Activated naive CD8-positive, alpha-beta T cell treated with anti-CD3 and anti-CD28 coated beads, Interleukin-2, amount 10 ng/mL, durations not matched to agents 7 days and 5 days (primary cell): ENCODE measurements around the gene TCF19. TPM values are rescaled to one million over a fixed set of nuclear protein-coding genes. Genes with fewer than 3 reads are reported as not detected.
A peak's percentile ranks its signal among the peaks of the same experiment; 100 is the strongest.
"Not testable (repeated sequence)": the region's sequence is repeated elsewhere in the genome, so short reads cannot be mapped to it uniquely, and the experiment has no call there.

Source experiments
- ATAC-seq: fragments of 150-1000 bp; cut with Tn5 transposase; one replicate; pipeline ENCODE4 v1.10.0; 2021; ENCODE audit warnings: low read depth, moderate library complexity
- POLR2A ChIA-PET: fragments of 350-600 bp; sonication (Branson Sonifier 250); formaldehyde crosslinking; loops from one replicate; lab custom pipeline; 2021; ENCODE audit warnings: antibody characterized with exemption; lab: Charles Lee
- DNase-seq: peaks from one replicate; pipeline ENCODE4 v3.0.0; 2021
- H3K27ac Mint-ChIP-seq: one replicate; pipeline ENCODE4 v1.8.0; 2022; ENCODE audit warnings: mild to moderate bottlenecking, mixed read lengths
- H3K27me3 Mint-ChIP-seq: one replicate; pipeline ENCODE4 v1.8.0; 2022; ENCODE audit warnings: mild to moderate bottlenecking, moderate library complexity, mixed read lengths
- H3K36me3 Mint-ChIP-seq: one replicate; pipeline ENCODE4 v1.8.0; 2021; ENCODE audit warnings: mild to moderate bottlenecking, mixed read lengths
- H3K4me1 Mint-ChIP-seq: one replicate; pipeline ENCODE4 v1.8.0; 2021; ENCODE audit warnings: mixed read lengths
- H3K4me3 Mint-ChIP-seq: one replicate; pipeline ENCODE4 v1.8.0; 2022; ENCODE audit warnings: mild to moderate bottlenecking, moderate library complexity, mixed read lengths
- H3K9me3 Mint-ChIP-seq: one replicate; pipeline ENCODE4 v1.8.0; 2021; ENCODE audit warnings: mixed read lengths
- total RNA-seq, 2 experiments: library from RNA; stranded (reverse); gene quantifications; one replicate each; pipeline ENCODE4 v1.2.3, GENCODE V29; 2021

The TCF19 gene
- total RNA-seq, 2 experiments from 2014 or later: 81.0 to 83.3 TPM

DNA sequence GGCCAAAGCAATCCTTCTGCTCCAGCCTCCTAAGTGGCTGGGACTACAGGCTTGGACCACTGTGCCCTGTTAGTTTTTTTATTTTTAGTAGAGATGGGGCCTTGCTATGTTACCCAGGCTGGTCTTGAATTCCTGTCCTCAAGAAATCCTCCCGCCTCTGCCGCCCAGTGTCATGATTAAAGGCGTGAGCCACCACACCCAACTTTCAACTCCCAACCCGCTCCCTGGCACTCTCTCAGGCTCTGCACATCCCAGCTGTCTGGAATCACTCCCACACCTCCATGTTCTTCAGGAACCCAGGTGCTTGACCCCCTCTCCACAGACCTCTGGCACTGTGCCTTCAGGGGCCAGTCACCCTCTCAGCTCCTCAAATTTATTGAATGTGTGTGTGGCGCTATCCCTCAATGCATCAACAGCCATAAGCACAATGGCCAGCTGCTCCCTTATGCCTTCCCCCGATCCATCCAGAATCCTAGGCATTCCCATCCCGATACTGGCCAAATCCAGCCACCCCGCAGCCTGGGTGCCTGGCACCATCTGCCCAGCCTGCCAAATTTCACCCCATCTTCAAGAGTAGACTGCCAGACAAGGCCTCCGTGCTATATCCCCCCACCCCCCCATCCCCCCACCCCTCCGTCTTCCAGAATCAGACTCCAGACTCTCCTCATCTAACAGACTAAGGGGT is 12.7 kb downstream of the TCF19 start:
- H3K36me3 Mint-ChIP-seq: no peaks in the 10 kb centered on the region
- H3K9me3 Mint-ChIP-seq: no peaks in the 10 kb centered on the region
- no peak overlapping the region for H3K4me3 Mint-ChIP-seq
- DNase-seq (no peak), ATAC-seq (no peak)
- no peak overlapping the region for H3K27ac Mint-ChIP-seq
- no peaks in the 10 kb centered on the region for H3K27me3 Mint-ChIP-seq
- peaks cover 5% of the 10 kb centered on the region for H3K4me1 Mint-ChIP-seq
- POLR2A ChIA-PET: no interaction called here

DNA sequence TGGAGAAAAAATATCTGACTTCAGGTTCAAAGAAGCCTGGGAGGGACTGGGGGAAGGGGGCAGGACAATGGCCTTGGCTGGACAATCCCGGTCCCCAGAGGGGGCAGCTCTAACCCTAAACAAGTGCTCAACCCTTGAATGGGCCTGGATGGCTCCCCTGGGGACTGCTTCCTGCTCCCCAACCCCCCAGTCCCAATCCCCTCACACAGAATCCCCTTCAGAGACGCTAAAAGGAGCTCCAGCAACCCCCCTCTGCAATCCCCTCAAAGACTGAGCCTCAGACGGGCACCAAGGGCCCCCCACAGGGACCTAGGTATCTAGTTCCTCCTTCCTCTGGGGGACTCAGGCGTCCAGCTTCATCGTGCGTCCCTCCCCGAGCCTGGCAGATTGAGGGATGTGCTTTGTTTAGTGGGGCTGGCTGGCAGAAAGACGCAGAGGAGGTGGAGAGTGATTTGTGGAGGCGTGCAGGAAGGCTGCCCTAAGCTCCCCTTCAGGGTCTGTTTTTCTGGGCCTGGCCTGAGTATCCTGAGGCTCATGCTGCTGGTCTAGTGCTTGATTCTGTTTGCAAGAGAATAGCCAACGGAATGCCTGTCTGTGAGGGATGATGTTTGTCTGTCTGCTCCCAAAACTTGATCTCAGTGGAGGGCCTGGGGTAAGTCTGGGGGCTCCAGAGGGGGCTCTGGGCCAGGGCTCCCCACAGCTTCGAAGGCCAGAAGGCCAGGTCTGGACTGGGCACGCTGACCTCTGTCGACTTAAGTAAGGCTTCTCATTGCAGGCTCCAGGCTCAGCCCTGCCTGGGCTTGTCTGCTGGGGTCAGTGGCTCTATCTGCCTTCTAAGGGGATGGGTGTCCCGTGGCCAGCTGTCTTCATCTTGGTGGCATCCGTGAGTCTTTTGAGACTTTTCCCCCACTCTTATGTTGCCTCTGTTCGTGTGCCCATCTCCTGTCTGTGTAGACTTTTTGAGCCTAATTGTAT is 13.8 kb downstream of the TCF19 start:
- Mint-ChIP-seq H3K36me3 (no peaks in the 10 kb centered on the region), H3K27ac (no peak overlapping the region), H3K27me3 (no peaks in the 10 kb centered on the region), H3K9me3 (no peaks in the 10 kb centered on the region), H3K4me1 (peaks cover 5% of the 10 kb centered on the region), H3K4me3 (no peak overlapping the region)
- DNase-seq: no peak
- POLR2A ChIA-PET: no interaction called here
- no peak for ATAC-seq

DNA sequence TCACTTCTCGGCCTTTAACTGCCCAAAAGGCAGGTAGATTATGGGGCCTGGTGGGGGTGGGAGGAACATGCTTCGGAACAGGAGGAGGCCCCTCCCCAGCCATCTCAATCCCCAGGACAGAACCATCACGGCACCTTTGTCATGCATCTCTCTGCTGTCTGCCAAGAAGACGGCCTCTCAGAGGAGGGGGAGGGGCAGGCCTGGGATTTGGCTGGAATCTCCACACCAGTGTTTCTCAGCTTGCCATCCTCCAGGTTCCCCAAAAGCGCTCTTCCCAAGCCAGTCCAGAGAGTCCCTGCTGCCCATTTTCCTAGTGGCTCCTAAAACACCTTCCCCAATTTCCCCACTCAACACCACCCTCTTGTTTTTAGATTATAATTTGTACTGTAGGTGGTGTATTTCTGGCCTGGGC is 14.6 kb downstream of the TCF19 start:
- Mint-ChIP-seq H3K4me3 (no peak overlapping the region), H3K27me3 (no peaks in the 10 kb centered on the region), H3K4me1 (peaks cover 6% of the 10 kb centered on the region), H3K27ac (no peak overlapping the region), H3K36me3 (no peaks in the 10 kb centered on the region), H3K9me3 (no peaks in the 10 kb centered on the region)
- no peak for DNase-seq
- no peak for ATAC-seq
- POLR2A ChIA-PET: no interaction called here

DNA sequence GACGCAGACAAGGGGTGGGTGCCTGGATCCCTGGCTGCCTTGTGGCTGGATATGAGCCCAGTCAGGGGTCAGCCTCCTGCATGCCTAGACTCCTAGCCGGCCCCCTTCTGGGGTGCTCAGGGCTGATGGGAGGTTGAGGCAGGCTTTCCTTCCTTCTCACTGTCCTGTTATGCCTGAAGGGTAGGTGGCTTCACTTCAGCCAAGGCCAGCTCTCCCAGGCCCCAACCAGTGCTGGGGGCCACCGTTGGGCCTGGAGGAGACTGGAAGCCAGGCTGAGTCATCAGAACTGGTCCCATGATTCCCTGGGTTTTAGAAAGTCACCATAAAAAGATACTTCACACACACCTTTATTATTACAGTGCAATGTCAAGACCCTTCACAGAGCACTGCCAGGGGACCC is 15.0 kb downstream of the TCF19 start:
- ATAC-seq: no peak
- Mint-ChIP-seq H3K36me3 (no peaks in the 10 kb centered on the region), H3K27me3 (no peaks in the 10 kb centered on the region), H3K4me1 (peaks cover 8% of the 10 kb centered on the region), H3K27ac (no peak overlapping the region), H3K9me3 (no peaks in the 10 kb centered on the region), H3K4me3 (no peak overlapping the region)
- POLR2A ChIA-PET: no interaction called here
- DNase-seq: no peak

DNA sequence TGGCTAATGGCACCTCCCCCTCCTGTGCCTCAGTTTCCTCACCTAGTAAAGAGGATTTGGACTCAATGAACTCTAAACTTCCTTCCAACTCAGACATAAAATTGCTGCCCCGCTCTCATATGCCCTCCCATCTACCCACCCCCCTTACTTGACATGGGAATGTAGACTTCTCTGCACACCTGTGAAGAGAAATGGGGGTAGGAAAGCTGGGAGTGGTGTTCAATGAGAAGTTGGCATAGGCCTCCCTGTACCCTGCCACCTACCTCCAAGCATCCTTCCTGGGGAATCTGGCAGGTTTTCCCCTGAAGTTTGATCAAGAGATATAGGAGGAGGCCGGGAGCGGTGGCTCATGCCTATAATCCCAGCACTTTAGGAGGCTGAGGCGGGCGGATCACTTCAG is 16.0 kb downstream of the TCF19 start:
- Mint-ChIP-seq H3K4me1 (peaks cover 14% of the 10 kb centered on the region), H3K36me3 (no peaks in the 10 kb centered on the region), H3K9me3 (no peaks in the 10 kb centered on the region), H3K4me3 (no peak overlapping the region), H3K27me3 (no peaks in the 10 kb centered on the region), H3K27ac (no peak overlapping the region)
- POLR2A ChIA-PET: interaction anchor here (0.7 kb wide), 1 partner anchor 230 kb away, joined by 3 read pairs; no protein-coding TSS in a partner anchor
- ATAC-seq: no peak
- DNase-seq: no peak

DNA sequence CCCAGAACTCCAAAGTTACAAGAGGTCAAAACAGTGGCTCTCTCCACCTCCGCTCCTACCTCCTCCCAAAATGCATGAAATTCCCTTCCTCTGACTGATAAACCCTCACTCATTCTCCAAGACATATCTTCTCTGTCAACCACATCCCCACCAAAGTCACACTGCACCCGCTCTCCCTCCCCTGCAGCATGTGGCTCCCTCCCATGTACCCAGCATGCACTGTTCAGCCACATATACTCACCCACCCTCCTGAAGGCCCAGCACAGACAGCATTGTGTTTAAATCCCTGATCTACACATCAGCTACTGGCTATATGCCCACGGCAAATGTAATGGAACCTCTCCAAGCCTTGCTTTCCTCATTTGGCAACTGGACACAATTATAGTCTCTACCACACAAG is 17.6 kb downstream of the TCF19 start:
- H3K4me3 Mint-ChIP-seq: no peak overlapping the region
- POLR2A ChIA-PET: no interaction called here
- H3K27ac Mint-ChIP-seq: no peak overlapping the region
- ATAC-seq (peak; percentile 57), DNase-seq (no peak)
- no peaks in the 10 kb centered on the region for H3K9me3 Mint-ChIP-seq
- H3K4me1 Mint-ChIP-seq: peaks cover 15% of the 10 kb centered on the region
- no peaks in the 10 kb centered on the region for H3K36me3 Mint-ChIP-seq
- H3K27me3 Mint-ChIP-seq: no peaks in the 10 kb centered on the region

DNA sequence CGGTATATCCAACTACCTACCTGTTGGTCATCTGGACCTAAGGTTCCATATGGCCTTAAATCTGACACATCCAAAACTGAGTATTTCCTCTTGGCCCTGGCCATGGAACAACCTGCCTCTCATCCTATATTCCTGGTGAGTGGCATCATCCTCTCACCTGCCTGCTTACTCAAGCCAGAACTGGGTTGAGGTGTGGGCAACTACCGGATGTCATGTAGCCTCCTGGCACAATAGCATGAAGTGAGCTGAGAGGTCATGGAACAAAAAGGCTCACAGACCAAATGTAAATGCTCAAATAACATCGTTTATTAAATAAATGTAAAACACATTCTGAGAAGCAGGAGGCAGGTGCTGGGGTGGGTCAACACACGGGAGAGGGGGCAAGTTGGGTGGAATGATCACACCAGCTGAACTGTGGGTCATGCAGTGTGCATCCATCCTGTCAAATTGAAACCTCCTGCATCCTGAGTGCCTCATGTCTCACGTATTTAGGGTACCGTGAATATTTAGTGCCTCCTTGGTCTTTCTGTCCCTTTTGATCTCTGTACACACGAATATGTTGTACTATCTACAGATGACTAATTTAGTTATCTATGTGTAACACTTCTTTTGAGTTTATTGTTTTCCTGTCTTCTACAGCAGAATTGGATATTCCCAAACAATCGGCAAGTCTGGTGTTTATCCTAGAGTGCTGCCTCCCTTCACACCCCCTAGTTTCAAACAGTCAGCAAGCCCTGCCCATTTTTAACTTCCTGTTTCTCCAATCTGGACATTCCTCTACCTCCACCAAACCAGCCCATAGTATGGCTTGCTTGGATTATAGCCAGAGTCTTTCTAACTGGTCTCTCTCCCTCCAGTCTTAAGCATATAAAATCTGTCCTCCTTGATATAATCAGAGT is 20.0 kb downstream of the TCF19 start:
- H3K4me3 Mint-ChIP-seq: no peak overlapping the region
- H3K27me3 Mint-ChIP-seq: no peaks in the 10 kb centered on the region
- no peak overlapping the region for H3K27ac Mint-ChIP-seq
- POLR2A ChIA-PET: no interaction called here
- H3K9me3 Mint-ChIP-seq: no peaks in the 10 kb centered on the region
- H3K36me3 Mint-ChIP-seq: no peaks in the 10 kb centered on the region
- no peak for ATAC-seq
- no peak for DNase-seq
- H3K4me1 Mint-ChIP-seq: peaks cover 15% of the 10 kb centered on the region

DNA sequence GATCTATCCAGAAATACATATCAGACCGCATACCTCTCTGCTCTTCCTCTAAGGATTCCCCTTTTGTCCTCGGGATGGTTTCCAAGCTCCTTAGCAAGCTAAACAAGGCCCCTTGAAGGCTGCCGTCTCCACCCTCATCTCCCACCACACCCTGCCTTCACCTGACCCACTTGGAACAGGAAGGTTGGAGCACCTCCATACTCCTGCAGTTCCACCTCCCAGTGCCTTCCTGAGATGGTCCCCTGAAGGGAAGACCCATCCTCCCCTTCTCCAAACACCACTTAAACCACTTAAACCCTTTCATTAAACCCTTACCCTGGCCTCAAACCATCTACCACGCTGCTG is 20.6 kb downstream of the TCF19 start:
- H3K4me1 Mint-ChIP-seq: peaks cover 15% of the 10 kb centered on the region
- ATAC-seq: no peak
- POLR2A ChIA-PET: no interaction called here
- H3K4me3 Mint-ChIP-seq: no peak overlapping the region
- no peaks in the 10 kb centered on the region for H3K9me3 Mint-ChIP-seq
- H3K27me3 Mint-ChIP-seq: no peaks in the 10 kb centered on the region
- DNase-seq: no peak
- H3K27ac Mint-ChIP-seq: no peak overlapping the region
- H3K36me3 Mint-ChIP-seq: no peaks in the 10 kb centered on the region

DNA sequence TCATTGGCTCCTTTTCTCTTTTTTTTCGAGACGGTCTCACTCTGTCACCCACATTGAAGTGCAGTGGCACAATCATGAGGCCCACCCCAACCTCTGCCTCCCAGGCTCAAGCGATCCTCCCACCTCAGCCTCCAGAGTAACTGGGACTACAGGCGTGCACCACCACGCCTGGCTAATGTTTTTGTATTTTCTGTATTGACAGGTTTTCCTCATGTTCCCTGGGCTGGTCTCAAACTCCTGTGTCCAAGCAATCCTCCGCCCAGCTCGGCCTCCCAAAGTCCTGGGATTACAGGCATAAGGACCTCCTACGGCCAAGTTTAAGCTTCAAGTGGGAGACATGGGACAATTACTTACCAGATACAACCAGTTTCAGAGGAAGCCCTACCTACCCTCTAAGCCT is 21.5 kb downstream of the TCF19 start:
- H3K27me3 Mint-ChIP-seq: no peaks in the 10 kb centered on the region
- POLR2A ChIA-PET: no interaction called here

DNA sequence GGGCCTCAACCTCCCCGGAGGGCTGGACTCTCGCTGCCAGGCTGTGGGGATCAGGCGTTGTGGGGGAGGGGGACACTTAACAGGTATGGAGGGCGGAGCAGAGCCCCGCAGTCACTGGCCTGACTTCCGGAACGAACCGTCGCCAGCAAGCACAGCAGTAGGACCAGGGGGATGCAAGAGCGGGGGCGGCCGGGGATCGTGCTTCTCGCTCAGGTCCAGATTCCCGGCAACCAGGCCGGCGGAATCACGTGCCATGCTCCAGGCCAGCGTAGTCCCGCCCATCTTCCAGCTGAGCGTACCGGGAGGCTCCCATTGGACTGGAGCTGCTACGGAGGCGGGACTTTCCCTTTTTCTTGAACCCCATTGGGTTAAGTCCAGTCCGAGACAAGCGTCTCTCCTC is 22.1 kb downstream of the TCF19 start:
- H3K27ac Mint-ChIP-seq: peak overlapping the region; percentile 81
- no peaks in the 10 kb centered on the region for H3K9me3 Mint-ChIP-seq
- ATAC-seq: peak; percentile 94
- peak; percentile 66 for DNase-seq
- POLR2A ChIA-PET: interaction anchor here (0.9 kb wide), 1 partner anchor 17 kb away, joined by 3 read pairs; no protein-coding TSS in a partner anchor
- no peaks in the 10 kb centered on the region for H3K36me3 Mint-ChIP-seq
- H3K27me3 Mint-ChIP-seq: no peaks in the 10 kb centered on the region
- peak overlapping the region; percentile 85 for H3K4me3 Mint-ChIP-seq
- H3K4me1 Mint-ChIP-seq: peaks cover 15% of the 10 kb centered on the region

More for the DNA sequence above, 21.5 kb downstream of the TCF19 start:
- H3K27ac Mint-ChIP-seq: no peak overlapping the region
- H3K36me3 Mint-ChIP-seq: no peaks in the 10 kb centered on the region
- H3K4me1 Mint-ChIP-seq: peaks cover 15% of the 10 kb centered on the region
- DNase-seq (no peak), ATAC-seq (no peak)
- peak overlapping the region; percentile 85 for H3K4me3 Mint-ChIP-seq
- no peaks in the 10 kb centered on the region for H3K9me3 Mint-ChIP-seq

DNA sequence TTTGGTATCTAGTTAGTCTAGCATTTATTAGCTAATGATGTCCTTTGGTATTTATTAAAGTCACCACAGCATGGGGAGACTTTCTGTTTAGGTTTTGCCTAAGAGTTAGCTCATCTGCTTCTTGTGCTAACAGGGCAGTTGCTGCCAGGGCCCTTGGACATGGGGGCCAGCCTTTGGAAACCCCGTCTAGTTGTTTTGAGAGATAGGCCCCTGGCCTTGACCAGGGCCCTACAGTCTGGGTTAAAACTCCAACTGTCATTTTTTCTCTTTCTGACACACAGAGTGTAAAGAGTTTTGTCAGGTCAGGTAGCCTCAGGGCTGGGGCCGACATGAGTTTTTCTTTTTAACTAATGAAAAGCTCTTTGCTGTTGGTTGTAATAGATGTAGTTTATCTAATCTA is 24.9 kb downstream of the TCF19 start:
- POLR2A ChIA-PET: interaction anchor here (1.2 kb wide), 1 partner anchor 23 kb away, joined by 3 read pairs; no protein-coding TSS in a partner anchor
- H3K4me3 Mint-ChIP-seq, H3K27me3 Mint-ChIP-seq, ATAC-seq, H3K36me3 Mint-ChIP-seq, H3K9me3 Mint-ChIP-seq, H3K27ac Mint-ChIP-seq, DNase-seq: not testable (repeated sequence)
- H3K4me1 Mint-ChIP-seq: peaks cover 12% of the 10 kb centered on the region

DNA sequence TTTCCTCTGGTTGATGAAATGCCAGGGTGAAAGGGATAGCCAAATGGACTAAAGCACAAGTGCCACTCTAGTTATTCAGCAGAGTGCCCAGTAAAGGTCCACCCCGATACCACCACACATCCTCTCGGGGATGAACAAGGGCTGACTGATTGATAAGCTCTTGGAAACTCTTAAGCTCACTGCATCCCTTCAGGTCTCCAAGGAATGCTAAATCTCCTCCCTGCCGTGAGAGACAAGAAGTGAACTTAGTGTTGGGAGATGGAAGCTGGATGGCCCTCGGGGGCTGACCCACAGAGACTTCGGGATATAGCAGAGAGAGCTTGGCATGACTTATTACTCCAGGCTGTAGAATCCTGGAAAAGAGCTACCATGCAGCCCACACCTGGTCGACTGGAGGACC is 25.5 kb downstream of the TCF19 start:
- H3K27ac Mint-ChIP-seq, H3K36me3 Mint-ChIP-seq, H3K4me1 Mint-ChIP-seq, H3K9me3 Mint-ChIP-seq, ATAC-seq, H3K27me3 Mint-ChIP-seq, H3K4me3 Mint-ChIP-seq, DNase-seq: not testable (repeated sequence)
- POLR2A ChIA-PET: interaction anchor here (1.2 kb wide), 1 partner anchor 24 kb away, joined by 3 read pairs; no protein-coding TSS in a partner anchor

DNA sequence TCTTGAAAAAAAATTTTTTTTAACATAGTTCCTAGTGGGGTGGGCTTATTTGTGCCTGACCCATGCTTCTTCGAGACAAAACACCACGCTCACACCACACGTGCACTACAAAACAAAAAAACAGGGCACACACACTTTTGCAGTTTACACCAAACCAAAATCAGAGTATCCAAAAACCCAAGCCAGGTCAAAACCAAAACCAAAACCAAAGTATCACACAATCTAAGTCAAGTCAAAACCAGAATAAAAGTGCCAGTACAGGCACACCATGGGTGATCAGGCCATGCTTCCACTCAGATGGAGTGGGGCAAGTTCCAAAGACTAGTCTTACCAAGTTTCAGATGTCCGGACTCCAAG is 27.3 kb downstream of the TCF19 start:
- ATAC-seq, H3K27ac Mint-ChIP-seq, H3K4me3 Mint-ChIP-seq, POLR2A ChIA-PET, H3K9me3 Mint-ChIP-seq, H3K4me1 Mint-ChIP-seq, H3K36me3 Mint-ChIP-seq, H3K27me3 Mint-ChIP-seq, DNase-seq: not testable (repeated sequence)
